Measurements from ENCODE around the gene ASTN2.

GRCh38 chr9:116910201-116910600 is 504.7 kb downstream of the ASTN2 start:
- TF ChIP-seq, protein P1, sequence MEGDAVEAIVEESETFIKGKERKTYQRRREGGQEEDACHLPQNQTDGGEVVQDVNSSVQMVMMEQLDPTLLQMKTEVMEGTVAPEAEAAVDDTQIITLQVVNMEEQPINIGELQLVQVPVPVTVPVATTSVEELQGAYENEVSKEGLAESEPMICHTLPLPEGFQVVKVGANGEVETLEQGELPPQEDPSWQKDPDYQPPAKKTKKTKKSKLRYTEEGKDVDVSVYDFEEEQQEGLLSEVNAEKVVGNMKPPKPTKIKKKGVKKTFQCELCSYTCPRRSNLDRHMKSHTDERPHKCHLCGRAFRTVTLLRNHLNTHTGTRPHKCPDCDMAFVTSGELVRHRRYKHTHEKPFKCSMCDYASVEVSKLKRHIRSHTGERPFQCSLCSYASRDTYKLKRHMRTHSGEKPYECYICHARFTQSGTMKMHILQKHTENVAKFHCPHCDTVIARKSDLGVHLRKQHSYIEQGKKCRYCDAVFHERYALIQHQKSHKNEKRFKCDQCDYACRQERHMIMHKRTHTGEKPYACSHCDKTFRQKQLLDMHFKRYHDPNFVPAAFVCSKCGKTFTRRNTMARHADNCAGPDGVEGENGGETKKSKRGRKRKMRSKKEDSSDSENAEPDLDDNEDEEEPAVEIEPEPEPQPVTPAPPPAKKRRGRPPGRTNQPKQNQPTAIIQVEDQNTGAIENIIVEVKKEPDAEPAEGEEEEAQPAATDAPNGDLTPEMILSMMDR (IDR thresholded peaks at IDR 0.05), result no peak
- TF ChIP-seq POLR2A (IDR thresholded peaks at IDR 0.05), result no peak

All from lower leg skin (tissue), 3 donors.